Astrocyte (in vitro differentiated cells and primary cell): ENCODE data around the gene CRADD. TPM values are rescaled to one million over a fixed set of nuclear protein-coding genes. Genes with fewer than 3 reads are reported as not detected.

Experiments used
- DNase-seq: peaks from one replicate; pipeline ENCODE4 v3.0.0-alpha.2; 2010; ENCODE audit warnings: low read depth
- FAIRE-seq: peaks from 2 replicates; lab custom pipeline; 2011; peaks lifted over from hg19 to GRCh38; lab: Jason Lieb, UNC
- H2AFZ ChIP-seq: 2 replicates; pipeline ENCODE4 v1.6.0; 2012; ENCODE audit warnings: low read depth, low read length, inconsistent platforms
- H3K27ac ChIP-seq: 2 replicates; pipeline ENCODE4 v1.5.1; 2011; ENCODE audit warnings: low read depth, low read length, inconsistent platforms
- H3K27me3 ChIP-seq: 2 replicates; pipeline ENCODE4 v1.6.0; 2011; ENCODE audit warnings: low read length, inconsistent platforms; ENCODE audit not compliant: insufficient read depth
- H3K36me3 ChIP-seq: 2 replicates; pipeline ENCODE4 v1.5.1; 2011; ENCODE audit warnings: low read length, inconsistent platforms; ENCODE audit not compliant: insufficient read depth
- H3K4me1 ChIP-seq: 2 replicates; pipeline ENCODE4 v1.5.1; 2011; ENCODE audit warnings: low read length, inconsistent platforms; ENCODE audit not compliant: insufficient read depth
- H3K4me2 ChIP-seq: 2 replicates; pipeline ENCODE4 v1.6.0; 2012; ENCODE audit warnings: low read length, inconsistent platforms
- H3K4me3 ChIP-seq: 2 replicates; pipeline ENCODE4 v1.5.1; 2011; ENCODE audit warnings: low read depth, mild to moderate bottlenecking, low read length, inconsistent platforms; ENCODE audit not compliant: insufficient read depth
- H3K79me2 ChIP-seq: 2 replicates; pipeline ENCODE4 v1.6.0; 2012; ENCODE audit warnings: mild to moderate bottlenecking, low read length, inconsistent platforms; ENCODE audit not compliant: insufficient read depth
- H3K9ac ChIP-seq: 2 replicates; pipeline ENCODE4 v1.6.0; 2012; ENCODE audit warnings: mild to moderate bottlenecking, low read length, inconsistent platforms
- H3K9me3 ChIP-seq: 2 replicates; pipeline ENCODE4 v1.5.1; 2012; ENCODE audit warnings: low read depth, mild to moderate bottlenecking, low read length, inconsistent platforms; ENCODE audit not compliant: insufficient read depth
- H4K20me1 ChIP-seq: 2 replicates; pipeline ENCODE4 v1.6.0; 2012; ENCODE audit warnings: low read length, inconsistent platforms; ENCODE audit not compliant: insufficient read depth
- H3K27ac Mint-ChIP-seq: one replicate; pipeline ENCODE4 v1.8.0; 2021; ENCODE audit warnings: mild to moderate bottlenecking, mixed read lengths; ENCODE audit not compliant: unreplicated experiment
- H3K27me3 Mint-ChIP-seq: one replicate; pipeline ENCODE4 v1.8.0; 2021; ENCODE audit warnings: low read depth, mixed read lengths; ENCODE audit not compliant: unreplicated experiment
- H3K36me3 Mint-ChIP-seq: one replicate; pipeline ENCODE4 v1.8.0; 2021; ENCODE audit warnings: low read depth, mixed read lengths; ENCODE audit not compliant: unreplicated experiment
- H3K4me1 Mint-ChIP-seq: one replicate; pipeline ENCODE4 v1.8.0; 2021; ENCODE audit warnings: low read depth, mixed read lengths; ENCODE audit not compliant: unreplicated experiment
- H3K4me3 Mint-ChIP-seq: one replicate; pipeline ENCODE4 v1.8.0; 2021; ENCODE audit warnings: mild to moderate bottlenecking, moderate library complexity, mixed read lengths; ENCODE audit not compliant: unreplicated experiment
- H3K9me3 Mint-ChIP-seq: one replicate; pipeline ENCODE4 v1.8.0; 2021; ENCODE audit warnings: mild to moderate bottlenecking, mixed read lengths; ENCODE audit not compliant: unreplicated experiment
- CTCF ChIP-seq: IDR thresholded peaks from 2 replicates; pipeline ENCODE4 v1.5.1; 2011; ENCODE audit warnings: low read depth, mild to moderate bottlenecking, inconsistent platforms, low read length, moderate library complexity; ENCODE audit not compliant: insufficient read depth
- EZH2 ChIP-seq: IDR thresholded peaks from 2 replicates; pipeline ENCODE4 v1.6.1; 2012; ENCODE audit warnings: mild to moderate bottlenecking, low read length, inconsistent platforms; ENCODE audit not compliant: insufficient read depth
- total RNA-seq: library from RNA; stranded (reverse); gene quantifications from 2 replicates; pipeline ENCODE4 v1.2.1, GENCODE V29; 2021

Gene CRADD
- total RNA-seq, 1 donor from 2014 or later = 8.8 TPM

DNA sequence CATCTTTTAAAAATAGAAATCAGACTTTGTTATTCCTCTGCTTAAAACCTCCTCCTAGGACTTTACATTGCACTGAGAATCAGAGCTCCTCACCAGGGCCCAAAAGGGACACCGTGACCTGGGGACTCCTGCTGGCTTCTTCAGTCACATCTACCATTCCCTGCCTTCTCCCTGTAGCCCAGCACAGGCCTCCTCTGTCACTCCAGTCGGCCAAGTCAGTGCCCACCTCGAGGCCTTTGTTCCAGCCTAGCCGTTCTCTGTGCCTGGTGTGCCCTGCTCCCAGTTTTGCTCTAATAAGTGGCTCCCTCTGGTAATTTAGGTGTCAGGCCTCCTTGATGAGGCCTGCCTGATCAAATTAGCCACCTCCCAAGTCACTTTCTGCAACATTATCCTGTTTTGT lies 27.4 kb downstream of the CRADD start:
- Histone ChIP-seq H4K20me1 (no peaks in the 10 kb centered on the region), H3K9me3 (no peaks in the 10 kb centered on the region), H3K4me2 (no peak overlapping the region), H3K9ac (no peak overlapping the region), H2AFZ (no peak overlapping the region), H3K27ac (no peak overlapping the region), H3K4me1 (peaks cover 43% of the 10 kb centered on the region), H3K4me3 (no peak overlapping the region), H3K79me2 (no peaks in the 10 kb centered on the region), H3K27me3 (no peaks in the 10 kb centered on the region), H3K36me3 (no peaks in the 10 kb centered on the region)
- H3K27me3 Mint-ChIP-seq = no peaks in the 10 kb centered on the region
- H3K27ac Mint-ChIP-seq = no peak overlapping the region
- no peak for TF ChIP-seq CTCF
- no peak for TF ChIP-seq EZH2
- H3K4me3 Mint-ChIP-seq = no peak overlapping the region
- FAIRE-seq = no peak
- peaks cover 18% of the 10 kb centered on the region for H3K4me1 Mint-ChIP-seq
- no peak for DNase-seq
- no peaks in the 10 kb centered on the region for H3K36me3 Mint-ChIP-seq
- H3K9me3 Mint-ChIP-seq = peaks cover 2% of the 10 kb centered on the region

DNA sequence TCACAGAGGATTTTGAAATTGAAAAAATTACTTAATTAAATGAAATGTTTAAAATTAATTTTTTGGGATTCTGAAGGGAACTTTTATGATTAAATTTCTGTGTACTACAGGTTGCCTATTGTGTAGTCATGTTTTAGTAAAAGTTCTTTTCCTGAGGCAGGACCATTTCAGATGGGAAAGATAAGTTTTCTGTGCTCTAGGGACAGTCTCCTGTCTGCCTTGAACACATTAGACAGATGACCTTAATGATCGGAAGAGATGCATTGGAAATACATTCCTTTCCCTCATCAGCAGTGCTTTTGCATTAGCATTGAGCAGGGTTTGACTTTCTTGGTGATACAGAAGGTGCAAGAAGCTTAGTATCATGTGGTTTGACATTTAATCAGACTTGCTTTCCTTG lies 28.1 kb downstream of the CRADD start:
- TF ChIP-seq CTCF (no peak), EZH2 (no peak)
- H3K4me3 Mint-ChIP-seq = no peak overlapping the region
- H3K36me3 Mint-ChIP-seq = peaks cover 2% of the 10 kb centered on the region
- Histone ChIP-seq H3K4me1 (peaks cover 37% of the 10 kb centered on the region), H3K9ac (no peak overlapping the region), H3K27ac (no peak overlapping the region), H3K9me3 (peaks cover 3% of the 10 kb centered on the region), H3K36me3 (no peaks in the 10 kb centered on the region), H4K20me1 (no peaks in the 10 kb centered on the region), H3K4me3 (no peak overlapping the region), H2AFZ (no peak overlapping the region), H3K27me3 (no peaks in the 10 kb centered on the region), H3K4me2 (no peak overlapping the region), H3K79me2 (no peaks in the 10 kb centered on the region)
- peaks cover 16% of the 10 kb centered on the region for H3K4me1 Mint-ChIP-seq
- H3K27ac Mint-ChIP-seq = no peak overlapping the region
- FAIRE-seq = no peak
- DNase-seq = no peak
- H3K9me3 Mint-ChIP-seq = peaks cover 2% of the 10 kb centered on the region
- H3K27me3 Mint-ChIP-seq = no peaks in the 10 kb centered on the region

DNA sequence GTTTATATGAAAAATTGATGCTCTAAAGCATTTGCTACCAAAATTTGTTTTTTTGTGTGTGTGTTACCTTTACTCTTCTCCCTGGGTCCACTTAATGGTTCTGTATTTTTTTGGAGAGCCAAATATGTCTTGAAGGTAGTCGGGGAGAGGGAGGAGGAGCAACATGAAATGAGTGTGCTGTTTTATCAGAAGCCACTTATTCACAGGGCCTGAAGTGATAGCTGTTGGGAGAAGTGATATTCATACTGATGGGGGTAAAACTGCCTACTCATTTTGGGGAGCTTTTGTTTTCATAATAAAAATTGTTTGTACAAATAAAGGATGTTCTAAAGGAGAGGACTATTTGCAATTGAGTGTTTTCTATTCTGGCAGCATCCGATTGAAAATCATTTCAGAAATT lies 29.2 kb downstream of the CRADD start:
- Histone ChIP-seq H3K4me3 (no peak overlapping the region), H4K20me1 (no peaks in the 10 kb centered on the region), H3K79me2 (no peaks in the 10 kb centered on the region), H3K4me1 (peaks cover 27% of the 10 kb centered on the region), H3K4me2 (peak overlapping the region; percentile 22), H2AFZ (no peak overlapping the region), H3K27me3 (no peaks in the 10 kb centered on the region), H3K36me3 (no peaks in the 10 kb centered on the region), H3K9ac (peak overlapping the region; percentile 7), H3K9me3 (peaks cover 3% of the 10 kb centered on the region), H3K27ac (peak overlapping the region; percentile 64)
- peaks cover 2% of the 10 kb centered on the region for H3K36me3 Mint-ChIP-seq
- TF ChIP-seq EZH2 (no peak), CTCF (no peak)
- no peak overlapping the region for H3K27ac Mint-ChIP-seq
- peaks cover 12% of the 10 kb centered on the region for H3K4me1 Mint-ChIP-seq
- H3K4me3 Mint-ChIP-seq = no peak overlapping the region
- peaks cover 2% of the 10 kb centered on the region for H3K9me3 Mint-ChIP-seq
- FAIRE-seq = no peak
- peak; percentile 13 for DNase-seq
- no peaks in the 10 kb centered on the region for H3K27me3 Mint-ChIP-seq
